ENCODE results near the gene VPREB3.

The VPREB3 gene

DNA sequence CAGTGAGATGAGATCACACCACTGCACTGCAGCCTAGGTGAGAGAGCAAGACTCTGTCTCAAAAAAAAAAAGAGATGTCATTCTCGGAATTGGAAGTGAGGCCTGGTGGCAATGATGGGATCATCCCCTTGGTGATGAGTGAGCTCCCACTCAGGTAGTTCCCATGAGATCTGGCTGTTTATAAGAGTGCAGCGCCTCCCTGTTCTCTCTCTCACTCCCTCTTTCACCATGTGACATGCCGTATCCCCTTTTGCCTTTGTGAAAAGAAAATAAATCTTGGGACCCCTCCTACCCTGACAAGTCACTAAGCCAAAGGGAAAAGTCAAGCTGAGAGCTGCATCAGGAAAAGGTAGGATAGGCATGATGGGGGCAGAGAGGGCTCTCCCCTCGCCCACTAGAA lies 32.1 kb downstream of the VPREB3 start:
- DNase-seq: no peak

DNA sequence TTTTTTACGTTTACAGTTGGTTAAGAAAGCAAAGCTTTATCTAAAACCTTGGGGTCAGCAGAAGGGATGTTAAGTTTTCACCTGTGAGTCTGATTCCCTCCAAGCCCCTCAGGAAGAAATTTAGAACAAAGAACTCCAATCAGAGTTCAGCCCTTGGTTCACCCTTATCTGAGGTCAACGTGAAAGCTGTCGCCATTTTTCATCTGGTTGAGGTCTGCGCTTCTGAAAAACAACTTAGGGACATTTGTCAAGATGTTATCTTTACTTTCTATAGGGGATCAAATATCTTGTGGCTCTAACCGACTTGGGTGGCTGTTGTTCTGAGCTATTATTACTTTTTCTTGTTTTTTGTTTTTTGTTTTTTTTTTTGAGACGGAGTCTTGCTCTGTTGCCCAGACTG lies 33.4 kb downstream of the VPREB3 start:
- no peak for DNase-seq

DNA sequence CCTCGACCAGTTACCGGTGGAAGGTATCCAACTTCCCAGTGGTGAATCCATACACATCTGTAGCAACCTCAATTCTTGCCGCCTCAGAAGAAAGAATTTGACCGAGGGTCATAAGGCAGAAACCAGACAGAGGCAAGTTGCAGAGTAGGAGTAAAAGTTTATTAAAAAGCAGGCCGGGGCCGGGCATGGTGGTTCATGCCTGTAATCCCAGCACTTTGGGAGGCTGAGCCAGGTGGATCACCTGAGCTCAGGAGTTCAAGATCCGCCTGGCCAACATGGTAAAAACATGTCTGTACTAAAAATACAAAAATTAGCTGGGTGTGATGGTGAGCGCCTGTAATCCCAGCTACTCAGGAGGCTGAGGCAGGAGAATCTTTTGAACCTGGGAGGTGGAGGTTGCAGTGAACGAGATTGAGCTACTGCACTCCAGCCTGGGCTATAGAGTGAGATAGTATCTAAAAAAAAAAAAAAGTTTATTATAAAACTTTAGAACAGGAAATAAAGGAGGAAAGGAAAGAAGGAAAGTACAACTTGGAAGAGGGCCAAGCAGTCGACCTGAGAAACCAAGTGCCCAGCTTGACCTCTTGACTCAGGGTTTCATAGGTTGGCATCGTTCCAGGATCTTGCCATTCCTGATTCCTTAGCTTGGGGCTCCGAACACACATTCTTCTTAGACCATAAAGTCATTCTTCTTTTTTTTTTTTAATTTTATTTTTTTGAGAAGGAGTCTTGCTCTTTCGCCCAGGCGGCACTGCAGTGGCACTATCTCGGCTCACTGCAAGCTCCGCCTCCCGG lies 35.7 kb downstream of the VPREB3 start:
- DNase-seq: no peak

DNA sequence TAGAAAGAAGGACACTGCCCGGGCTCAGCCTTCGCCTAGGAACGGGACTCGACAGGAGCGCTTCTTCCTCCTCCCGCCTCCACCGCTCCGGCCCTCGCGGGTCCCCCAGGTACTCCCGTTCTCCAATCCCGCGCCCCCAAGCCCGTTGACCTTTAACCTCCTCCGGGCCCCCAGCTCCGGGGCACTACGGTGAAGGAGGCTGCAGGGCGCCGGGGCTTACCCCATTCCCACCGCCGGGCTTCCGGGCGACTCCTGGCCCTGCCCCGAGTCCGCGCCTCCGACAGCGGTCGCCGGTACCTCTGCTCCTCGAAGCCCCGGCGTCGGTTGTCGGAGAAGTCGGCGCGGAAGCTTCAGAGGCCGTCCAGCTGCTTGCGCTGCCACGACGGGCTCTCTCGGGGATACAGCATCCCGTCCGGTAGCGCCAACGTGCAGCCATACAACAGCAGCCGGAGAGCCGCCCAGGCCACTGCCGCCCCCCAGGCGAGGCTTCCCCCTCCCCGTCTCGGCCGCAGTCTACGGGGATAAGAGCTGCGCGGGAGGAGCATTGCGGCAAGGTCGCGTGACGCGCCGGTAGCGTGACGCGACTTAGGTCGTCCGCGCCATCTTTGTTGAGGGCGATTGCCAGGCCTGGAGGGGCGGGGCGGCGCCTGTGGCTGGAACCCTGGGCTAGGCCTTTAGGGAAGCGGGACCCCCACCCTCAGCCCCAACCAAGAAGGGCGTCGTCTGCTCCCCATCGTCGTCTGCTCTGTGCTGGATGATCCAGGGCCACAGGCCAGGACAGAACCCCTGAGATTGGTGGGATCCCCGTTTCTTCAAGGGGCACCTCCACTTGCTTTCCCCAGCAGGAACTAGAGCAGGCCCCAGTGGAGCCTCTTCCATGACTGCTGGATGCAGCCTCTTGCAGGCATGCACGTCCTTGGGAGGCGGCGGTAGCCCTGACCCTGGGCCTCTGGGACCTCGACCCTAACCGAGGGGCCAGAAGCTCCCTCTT lies 37.1 kb downstream of the VPREB3 start:
- peak; percentile 86 for DNase-seq

DNA sequence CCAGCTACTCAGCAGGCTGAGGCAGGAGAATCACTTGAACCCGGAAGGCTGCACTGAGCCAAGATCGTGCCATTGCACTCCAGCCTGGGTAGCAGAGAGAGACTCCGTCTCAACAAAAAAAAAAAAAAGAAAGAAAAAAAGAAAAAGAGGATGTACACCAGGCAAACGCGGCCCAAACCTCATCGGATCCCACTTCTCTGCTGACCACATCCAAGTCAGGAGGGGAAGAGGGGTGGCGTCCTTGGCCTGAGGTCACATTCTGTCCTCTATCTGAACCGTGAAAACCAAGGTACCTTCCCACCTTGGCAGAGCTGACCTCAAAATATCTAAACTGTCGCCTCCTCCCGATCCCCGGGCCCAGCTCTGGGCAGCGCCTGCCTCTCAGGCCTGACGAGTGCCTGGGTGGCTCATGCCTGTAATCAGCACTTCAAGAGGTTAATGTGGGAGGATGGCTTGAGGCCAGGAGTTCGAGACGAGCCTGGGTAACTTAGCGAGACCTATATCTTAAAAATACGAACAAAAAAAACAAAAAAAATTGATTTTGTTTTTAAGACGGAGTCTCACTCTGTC lies 38.3 kb downstream of the VPREB3 start:
- DNase-seq: no peak

DNA sequence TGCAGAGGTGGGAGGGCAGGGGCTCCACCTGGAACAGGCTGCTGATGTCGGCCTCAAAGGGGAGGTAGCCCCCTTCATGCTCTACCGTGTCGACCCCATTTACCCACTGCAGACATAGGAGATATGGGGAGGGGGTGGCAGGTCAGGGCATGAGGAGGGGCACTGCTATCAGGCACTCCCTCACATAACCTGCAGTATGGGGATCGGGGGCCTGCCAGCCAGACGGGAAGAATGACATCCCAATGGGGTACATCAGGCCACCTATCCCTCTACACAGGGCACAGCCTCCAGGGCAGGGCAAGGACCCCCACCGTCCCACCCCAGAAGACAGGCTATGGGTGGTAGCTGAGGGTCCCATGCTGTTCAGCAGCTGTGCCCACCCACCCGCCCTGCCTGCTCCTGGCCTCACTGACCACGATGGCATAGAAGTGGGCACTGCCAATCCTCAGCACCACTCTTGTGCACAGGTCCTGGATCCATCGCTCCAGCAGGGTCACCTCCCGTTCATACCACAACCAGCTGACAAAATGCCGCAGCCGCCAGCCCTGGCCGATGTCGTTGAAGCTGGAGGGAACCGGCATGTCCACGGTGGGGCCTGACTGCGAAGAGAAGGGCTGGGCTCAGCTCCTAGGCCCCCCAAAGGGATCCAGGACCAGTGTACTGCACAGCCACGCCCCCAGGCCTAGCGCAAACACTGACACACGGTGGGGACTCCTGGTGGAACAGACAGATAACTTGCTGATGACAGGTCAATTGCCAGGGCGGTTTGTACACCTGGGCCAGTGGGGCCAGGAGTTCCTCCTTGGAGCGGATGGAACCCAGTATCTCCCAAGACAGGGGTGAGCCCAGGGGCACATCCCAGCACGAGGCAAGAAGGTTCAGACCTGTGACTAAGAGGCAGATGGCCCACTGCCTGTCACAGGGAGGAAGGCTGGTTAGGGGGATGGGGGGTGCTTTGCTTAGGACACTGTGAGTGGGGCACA lies 39.3 kb downstream of the VPREB3 start:
- DNase-seq: no peak

DNA sequence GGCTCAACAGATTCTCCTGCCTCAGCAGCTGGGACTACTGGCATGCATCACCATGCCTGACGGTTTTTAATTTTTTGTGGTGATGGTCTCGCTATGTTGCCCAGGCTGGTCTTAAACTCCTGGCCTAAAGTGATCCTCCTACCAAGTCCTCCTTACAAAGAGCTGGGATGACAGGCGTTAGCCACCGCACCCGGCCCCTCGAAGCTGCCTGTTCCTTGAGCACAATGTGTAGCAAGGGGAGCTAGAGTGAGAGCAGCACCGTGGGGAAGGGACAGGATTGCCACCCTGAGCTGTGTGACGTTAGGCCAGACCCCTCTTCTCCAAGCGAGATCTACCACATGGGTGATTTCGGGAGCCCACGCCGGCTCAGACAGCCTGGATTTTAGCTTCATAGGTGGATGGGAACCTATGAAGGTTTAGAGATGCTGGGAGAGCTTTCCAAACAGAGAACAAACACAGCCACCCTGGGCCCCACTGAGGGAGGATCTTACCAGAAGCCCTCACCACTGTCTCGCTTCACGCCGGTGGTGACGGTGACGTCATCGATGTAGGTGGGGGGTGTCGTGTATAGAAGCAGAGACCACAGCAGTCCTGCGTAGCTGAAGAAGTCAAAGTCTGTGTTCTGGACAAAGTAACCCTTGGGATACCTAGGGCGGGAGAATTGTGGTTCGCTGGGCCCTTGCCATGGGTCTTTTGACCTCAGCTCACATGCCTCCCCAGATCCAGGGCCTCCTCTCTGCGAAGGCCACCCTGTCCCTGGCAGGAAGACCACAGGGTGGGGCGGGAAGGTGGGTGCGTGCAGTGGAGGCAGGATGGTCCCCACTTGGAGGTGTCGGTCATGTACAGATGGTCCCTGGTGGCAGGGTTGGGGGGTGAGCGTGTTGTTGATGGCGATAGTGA lies 40.3 kb downstream of the VPREB3 start:
- no peak for DNase-seq

DNA sequence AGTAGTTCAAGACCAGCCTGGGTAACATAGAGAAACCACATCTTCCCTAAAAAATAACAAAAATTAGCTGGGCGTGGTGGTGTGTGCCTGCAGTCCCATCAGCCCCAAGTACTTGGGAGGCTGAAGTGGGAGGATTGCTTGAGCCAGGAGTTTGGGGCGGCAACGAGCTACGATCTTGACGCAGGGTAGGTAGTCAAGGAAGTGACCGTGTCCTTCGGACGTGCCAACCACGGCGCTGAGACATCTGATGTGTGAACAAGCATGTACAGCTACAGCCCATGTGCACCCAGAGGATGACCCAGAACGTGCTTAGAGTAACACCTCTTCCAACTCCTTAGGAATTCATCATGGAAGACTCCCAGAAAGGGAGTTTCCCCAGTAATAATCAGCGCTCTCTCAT lies 42.0 kb downstream of the VPREB3 start:
- no peak for DNase-seq

- no peak for DNase-seq
Measured at GRCh38 chr22:23709107-23709506, 45.1 kb downstream of the VPREB3 start.

DNA sequence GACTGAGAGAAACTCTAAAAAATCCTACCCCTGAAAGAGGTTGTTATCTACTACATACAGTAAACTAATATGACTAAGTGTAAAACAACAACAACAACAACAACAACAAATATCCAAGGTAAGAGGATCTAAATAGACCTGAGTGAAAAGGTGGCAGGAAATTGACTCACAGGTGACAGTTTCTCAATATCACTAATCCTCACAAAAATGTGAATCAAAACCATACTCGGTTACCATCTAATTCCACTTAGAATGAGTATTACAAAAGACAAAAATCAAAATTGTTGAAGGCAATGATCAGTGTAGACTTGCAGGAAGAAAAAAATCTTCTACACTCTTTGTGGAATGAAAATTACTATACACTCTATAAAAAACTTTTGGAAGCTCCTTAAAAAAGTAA lies 46.0 kb downstream of the VPREB3 start:
- DNase-seq: no peak

- DNase-seq: no peak
Measured at GRCh38 chr22:23705358-23705757, 48.9 kb downstream of the VPREB3 start.

DNA sequence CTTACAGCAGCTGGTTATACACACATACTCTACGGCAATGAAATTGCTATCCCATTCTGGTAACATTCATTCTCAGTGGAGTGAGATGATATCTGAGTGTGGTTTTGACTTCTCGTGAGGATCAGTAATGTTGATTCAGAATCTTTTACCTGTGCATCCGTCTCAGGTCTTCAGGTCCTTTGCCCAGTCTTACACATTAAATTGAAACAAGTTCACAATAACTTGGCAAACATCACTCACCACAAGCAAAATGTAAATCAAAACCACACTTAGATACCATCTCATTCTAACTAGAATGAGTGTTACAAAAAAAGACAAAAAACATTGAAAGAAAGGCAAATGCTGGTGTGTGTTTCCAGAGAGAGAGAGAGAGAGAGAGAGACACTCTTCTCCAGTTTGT lies 49.4 kb downstream of the VPREB3 start:
- DNase-seq: no peak

DNA sequence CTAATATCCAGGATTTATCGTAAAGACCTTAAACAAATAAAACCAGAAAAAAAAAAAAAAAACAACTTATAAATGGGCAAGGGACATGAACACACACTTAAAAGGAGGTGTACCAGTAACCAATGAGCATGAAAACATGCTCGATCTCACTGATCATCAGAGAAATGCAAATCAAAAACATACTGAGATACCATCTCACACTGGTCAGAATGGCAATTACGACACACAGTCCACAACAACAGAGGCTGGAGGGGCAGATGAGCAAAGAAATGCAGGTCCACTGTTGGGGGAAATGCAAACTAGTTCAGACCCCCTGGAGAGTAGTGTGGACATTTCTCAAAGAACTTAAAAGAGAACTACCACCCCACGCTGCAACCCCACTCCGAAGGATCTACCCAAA lies 50.2 kb downstream of the VPREB3 start:
- no peak for DNase-seq
